ENCODE measurements around the gene WDR72. TPM values are rescaled to one million over a fixed set of nuclear protein-coding genes. Genes with fewer than 3 reads are reported as not detected.

Gene WDR72
- total RNA-seq, 4 donors from 2014 or later = not detected

DNA sequence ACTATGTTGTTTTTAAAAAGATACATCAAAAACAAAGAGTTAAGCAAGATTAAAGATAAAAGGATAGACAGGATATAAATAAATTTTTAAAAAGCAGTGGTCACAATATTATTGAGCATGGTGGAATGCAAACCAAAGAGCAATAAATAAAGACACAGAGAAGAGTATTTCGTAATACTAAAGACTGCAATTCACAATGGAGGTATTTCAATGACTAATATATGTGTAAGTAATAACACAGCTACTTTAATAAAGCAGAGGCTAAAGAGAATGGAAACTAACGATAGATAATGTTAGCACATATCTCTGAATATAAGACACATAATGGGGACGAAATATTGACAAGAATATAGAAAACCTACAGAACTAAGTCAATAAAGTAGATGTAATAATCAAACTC, 219.6 kb downstream of the WDR72 start:
- TF ChIP-seq, protein P1, sequence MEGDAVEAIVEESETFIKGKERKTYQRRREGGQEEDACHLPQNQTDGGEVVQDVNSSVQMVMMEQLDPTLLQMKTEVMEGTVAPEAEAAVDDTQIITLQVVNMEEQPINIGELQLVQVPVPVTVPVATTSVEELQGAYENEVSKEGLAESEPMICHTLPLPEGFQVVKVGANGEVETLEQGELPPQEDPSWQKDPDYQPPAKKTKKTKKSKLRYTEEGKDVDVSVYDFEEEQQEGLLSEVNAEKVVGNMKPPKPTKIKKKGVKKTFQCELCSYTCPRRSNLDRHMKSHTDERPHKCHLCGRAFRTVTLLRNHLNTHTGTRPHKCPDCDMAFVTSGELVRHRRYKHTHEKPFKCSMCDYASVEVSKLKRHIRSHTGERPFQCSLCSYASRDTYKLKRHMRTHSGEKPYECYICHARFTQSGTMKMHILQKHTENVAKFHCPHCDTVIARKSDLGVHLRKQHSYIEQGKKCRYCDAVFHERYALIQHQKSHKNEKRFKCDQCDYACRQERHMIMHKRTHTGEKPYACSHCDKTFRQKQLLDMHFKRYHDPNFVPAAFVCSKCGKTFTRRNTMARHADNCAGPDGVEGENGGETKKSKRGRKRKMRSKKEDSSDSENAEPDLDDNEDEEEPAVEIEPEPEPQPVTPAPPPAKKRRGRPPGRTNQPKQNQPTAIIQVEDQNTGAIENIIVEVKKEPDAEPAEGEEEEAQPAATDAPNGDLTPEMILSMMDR (IDR thresholded peaks at IDR 0.05) = no peak
- ATAC-seq (ENCODE audit: low FRiP score) = no peak
- no peak for DNase-seq (ENCODE audit: low spot score)

DNA sequence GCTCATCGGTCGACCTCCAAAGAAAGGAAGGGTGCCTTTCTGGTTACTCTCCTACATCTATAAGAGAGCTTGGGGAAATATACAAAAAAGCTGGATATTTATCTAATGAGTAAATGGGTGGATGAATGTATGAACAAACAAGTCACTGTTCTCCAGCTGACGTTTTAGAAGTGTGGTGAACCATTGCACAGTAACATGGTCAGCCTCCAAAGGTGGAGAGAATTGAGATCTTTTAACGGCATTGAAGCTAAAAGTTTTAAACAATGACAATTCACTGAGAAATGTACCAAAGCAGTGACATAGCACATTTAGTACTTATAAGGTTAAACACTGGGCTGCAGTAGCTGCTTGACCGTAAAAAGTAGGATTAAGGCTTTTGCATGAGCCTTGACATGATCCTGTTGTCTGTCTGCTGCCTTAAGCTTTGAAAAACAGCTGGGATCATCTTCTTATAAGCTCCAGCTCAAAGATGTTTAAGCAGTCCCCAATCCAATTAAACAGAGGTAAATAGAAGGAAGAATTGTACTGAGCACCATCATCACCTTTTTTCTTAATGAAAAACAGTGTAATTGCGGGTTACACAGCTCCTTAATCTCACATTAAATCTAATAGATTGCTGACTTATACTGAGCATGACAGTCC, 222.9 kb downstream of the WDR72 start:
- TF ChIP-seq, protein P1 (IDR thresholded peaks at IDR 0.05) = no peak
- DNase-seq (ENCODE audit: low spot score) (no peak), ATAC-seq (ENCODE audit: low FRiP score) (no peak)

DNA sequence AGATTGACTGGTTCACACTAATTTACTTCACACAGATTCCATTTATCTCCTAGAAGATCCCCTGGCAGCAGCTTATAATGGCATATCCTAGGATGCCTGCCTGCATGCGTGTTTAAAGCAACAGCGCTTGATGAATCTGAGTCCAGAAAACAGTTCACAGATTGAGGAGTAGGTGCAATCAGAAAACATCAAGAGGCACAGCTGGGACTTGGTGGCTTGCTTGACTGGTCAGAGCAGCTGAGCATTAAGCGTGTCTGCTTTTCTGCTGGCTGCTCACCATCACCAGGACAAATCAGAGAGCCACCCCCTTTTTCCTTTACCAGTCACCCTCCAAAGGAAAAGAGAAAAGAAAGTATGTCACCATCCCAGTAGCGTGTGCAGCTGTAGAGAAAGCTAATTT, 223.6 kb downstream of the WDR72 start:
- no peak for ATAC-seq (ENCODE audit: low FRiP score)
- DNase-seq (ENCODE audit: low spot score) = no peak
- TF ChIP-seq, protein P1 (IDR thresholded peaks at IDR 0.05) = no peak

DNA sequence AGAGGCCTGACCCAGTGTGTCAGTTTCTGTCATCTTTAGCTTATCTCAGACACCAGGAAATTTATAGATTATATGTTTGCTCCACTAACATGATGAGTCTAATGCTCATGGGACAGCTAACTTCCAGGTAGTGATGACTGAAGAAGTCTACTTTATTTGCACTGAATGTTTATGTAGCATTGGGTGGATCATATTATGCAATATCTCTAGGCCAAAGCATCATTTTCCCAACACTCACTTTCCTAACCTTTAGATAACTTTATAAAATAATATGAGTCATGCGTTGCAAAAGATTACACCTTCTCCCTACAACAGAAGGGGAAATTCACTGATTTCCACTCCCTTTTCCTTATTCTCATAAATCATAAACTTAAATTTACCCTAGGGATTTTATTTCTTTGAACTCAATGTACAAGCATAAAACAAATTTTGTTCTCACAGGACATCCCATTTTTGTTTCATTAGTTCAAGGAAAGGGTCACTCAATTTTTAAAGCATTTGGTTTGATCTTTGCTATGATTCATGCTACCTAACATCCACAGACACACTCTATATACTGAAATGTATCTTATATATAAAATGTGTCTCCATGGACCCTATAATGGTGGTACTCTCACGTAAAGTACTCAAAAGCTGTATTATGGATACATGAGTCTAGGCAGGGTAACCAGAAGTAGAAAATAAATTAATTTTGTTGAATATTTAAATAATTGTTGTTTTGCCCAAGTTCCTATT, 225.2 kb downstream of the WDR72 start:
- ATAC-seq (ENCODE audit: low FRiP score) (peak; percentile 90), DNase-seq (ENCODE audit: low spot score) (no peak)
- TF ChIP-seq, protein P1 (IDR thresholded peaks at IDR 0.05) = no peak

DNA sequence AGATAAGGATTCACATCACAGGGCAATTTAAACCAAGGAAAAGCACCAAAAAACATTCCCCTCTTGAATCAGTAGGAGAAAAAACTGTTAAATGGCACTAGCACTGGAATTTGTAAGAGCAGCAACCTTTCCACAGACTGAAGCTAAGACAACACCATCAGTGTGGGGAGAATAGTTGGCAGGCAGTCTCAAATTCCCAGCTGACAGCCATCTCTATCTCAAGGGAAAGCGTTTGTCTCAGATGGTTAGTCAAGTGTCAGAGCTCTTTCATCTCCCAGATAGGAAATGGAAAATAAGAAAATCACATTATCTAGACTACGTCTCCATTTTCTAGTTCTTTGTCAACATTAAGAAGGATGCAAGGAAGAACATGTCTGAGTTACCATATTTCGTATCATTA, 228.7 kb downstream of the WDR72 start:
- DNase-seq (ENCODE audit: low spot score) (no peak), ATAC-seq (ENCODE audit: low FRiP score) (no peak)
- TF ChIP-seq, protein P1 (IDR thresholded peaks at IDR 0.05) = no peak

DNA sequence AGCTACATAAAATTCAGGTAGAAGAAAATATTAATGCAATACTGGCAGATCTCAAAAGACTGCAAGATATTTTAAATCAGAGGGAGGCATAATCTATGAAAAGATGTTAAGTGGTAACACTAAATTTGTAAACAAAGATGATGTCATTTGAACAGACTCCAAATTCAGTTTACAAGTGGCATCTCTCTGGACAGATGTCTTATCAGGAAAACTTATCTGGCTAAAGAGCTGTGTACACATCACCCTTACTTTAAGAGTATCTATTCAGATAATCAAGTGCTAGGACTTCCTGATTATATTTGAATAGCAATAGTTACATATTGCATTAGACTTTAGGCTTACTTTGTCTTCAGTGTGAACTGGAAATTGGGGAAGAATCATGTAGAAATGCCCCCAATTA, 231.5 kb downstream of the WDR72 start:
- DNase-seq (ENCODE audit: low spot score) = no peak
- TF ChIP-seq, protein P1 (IDR thresholded peaks at IDR 0.05) = no peak
- ATAC-seq (ENCODE audit: low FRiP score) = no peak

DNA sequence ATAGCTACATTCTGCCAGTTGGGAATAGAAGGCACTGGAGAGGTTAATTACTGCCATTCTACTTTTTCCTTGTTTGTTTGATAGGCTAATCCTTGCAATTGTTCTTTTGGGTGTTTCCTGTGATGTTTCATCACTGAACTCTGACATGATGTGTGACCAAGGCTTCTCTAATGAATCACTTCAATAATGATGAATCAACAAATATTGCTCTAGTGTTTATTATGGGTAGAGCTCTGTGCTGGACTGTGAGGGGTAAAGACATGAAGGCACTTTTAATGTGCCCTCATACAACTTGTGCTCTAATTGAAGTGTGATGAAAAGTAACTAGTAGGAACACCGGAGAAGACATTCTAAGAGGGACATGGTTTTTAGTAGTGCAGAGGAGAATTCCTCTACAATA, 233.6 kb downstream of the WDR72 start:
- TF ChIP-seq, protein P1 (IDR thresholded peaks at IDR 0.05) = no peak
- no peak for ATAC-seq (ENCODE audit: low FRiP score)
- DNase-seq (ENCODE audit: low spot score) = no peak

All from omental fat pad (tissue), 4 donors.